OCI-M1 (cell line): Measurements from ENCODE around the gene EGFR.

ENCODE experiments used
- DNase-seq: peaks from one replicate; lab custom pipeline; 2025; lab: John Stamatoyannopoulos, UW

Gene EGFR

DNA sequence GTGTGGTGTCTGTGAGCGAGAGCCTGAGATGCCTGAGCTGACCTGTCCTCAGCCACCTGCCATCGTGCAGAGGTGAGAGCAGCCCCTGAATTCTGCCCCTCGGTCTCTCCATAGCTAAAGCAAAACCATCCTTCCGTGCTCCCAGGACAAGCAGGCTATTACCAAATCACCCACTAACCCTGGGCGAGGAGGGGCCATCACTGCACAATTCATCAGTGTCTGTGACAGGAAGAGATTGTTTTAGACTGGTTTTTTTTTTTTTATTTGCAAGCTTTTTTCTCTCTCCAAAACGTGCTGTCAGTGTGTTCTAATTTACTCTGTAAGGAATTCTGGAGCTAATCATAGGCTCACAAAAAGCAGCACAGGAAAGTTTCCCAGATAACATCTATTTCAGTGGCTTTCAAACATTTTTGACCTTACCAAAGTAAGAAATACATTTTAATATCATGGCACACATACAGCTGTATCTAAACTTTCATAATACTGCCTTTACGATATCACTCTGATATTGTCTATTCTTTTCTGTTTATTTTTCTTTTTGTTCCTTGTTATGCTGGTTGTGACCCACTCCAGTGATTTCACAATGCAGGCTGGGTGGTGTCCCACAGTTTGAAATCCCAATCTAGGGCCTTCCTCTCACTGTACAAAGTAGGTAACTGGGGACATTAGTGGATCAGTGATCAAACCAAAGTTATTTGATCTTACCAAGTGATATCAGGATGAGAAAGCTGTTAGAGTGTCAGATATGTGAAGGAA lies 62.8 kb downstream of the EGFR start:
- no peak for DNase-seq

DNA sequence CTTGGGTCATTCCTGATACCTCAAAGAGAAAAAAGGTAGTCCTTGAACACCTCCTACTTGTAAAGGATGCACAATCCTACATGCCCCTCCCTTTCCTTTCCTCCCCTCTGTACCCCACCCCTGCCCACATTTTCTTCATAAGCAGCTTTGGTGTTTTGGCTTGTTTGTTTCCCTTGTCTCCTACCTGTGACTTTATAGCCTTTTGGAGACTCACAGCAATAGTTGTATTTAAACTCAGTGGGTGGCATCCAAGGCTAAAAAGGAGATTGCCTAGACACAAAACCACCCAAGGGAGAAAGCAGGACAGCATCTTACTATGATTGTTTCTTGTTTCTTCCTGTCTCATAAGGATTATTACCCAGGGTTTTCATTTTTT lies 63.4 kb downstream of the EGFR start:
- no peak for DNase-seq

DNA sequence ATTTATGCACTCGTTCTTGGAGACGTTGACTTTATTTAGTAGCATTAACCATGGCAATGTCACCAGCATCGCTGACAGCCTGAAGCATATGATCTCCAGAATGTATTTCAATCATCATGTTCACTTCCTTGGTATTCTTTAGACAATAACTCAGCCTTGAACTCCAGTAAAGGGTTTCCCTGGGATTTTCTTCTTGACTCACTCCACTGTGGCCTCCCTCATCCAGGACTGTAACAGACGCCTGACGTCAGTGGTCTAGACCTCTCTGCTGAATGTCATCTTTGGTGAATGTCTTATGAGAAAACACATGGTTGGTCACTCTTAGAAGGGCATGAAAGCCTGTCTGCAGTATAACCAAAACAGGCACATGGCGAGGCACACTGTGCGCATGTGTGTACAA lies 64.4 kb downstream of the EGFR start:
- no peak for DNase-seq

DNA sequence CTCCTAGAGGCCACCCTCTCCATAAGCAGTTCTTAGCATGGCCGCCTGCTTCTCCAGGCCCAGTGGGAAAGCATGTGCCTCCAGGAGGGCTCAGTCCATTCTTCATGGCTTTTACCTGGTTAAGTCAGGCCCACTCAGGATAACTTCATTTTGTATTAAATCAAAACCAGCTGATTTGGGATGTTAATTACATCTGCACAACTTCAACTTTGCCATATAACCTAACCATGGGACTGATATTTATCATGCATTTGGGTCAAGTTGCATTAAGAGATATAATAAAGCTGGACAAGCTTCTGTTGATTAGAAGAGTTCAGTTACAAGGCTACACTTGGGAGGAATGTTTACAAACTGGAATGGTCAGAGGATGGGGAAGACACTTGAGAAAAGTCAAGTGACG lies 65.5 kb downstream of the EGFR start:
- no peak for DNase-seq

DNA sequence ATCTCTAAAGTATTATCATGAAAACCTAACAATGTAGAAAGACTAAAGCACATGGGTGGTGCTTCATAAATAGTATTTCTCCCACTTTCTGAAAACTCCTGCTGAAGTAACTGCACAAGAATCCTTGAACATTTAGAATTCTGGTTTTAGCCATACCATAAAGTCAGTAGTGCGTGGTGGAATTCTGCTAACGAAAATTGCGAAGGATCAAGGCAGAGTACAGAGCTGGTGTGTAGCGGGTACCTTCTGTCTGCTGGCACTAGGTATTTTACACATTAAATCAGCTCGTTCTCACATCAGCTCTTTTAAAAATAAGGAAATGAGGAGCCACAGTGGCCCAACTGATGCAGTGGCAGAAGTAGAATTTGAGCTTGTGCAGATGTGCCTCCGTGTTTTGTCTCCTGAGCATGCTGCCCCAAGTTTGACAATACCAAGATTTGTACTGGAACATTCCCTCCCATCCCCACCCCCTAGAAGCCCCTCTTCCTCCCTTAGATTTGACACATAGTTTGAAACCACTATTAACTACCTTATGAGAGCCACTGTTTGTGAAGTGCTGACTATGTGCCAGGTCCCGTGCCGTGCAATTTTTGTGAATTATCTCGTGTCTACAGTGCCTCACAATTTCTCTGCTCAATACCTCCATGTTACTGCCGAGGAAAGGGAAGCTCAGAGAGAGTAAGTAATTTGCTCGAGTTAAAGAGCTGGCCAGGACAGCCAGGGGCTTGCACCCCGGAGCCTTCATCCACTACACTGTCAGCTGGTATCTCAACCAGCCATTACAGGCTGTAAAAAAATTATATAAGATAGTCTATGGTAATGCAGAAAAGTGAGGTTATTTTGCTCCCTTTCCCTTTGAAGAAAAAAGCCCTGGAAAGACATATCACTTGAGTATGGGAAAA lies 66.9 kb downstream of the EGFR start:
- no peak for DNase-seq

DNA sequence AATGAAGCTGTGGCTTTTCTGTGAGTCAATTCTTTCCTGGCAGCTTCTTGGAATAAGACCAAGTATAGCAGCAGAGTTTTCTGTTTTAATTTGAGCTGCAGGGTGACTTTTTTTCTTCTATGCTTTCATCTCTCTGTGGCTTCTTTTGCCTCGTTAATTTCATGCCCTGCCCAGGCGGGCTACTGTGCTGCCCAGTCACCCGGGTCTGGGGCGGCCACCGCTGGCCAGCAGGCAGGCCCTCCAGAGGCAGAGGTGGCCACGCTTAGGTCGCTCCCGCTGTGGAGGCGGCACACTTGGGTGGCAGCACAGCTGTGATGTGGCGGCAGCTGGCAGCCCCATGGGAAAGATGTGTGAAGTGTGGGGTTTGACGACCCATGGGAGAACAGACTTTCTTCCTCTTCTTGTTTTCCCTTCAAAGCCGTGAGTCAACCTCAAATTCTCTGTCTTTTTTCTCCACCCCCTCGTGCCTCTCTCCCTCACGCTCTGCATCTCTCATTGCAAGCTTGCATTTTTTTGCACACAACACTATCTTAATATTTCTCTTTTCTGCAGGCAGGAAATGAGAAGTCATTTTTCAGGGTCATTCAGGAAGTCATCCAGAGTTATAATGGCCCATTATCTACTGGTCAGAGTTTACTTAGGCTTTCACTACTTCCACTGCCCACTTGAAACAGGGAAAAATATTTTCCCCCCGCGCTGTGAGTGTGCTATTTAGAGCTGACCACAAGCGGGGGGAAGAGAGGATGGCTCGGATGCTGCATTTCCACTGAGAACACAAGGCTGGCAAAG lies 67.8 kb downstream of the EGFR start:
- no peak for DNase-seq

DNA sequence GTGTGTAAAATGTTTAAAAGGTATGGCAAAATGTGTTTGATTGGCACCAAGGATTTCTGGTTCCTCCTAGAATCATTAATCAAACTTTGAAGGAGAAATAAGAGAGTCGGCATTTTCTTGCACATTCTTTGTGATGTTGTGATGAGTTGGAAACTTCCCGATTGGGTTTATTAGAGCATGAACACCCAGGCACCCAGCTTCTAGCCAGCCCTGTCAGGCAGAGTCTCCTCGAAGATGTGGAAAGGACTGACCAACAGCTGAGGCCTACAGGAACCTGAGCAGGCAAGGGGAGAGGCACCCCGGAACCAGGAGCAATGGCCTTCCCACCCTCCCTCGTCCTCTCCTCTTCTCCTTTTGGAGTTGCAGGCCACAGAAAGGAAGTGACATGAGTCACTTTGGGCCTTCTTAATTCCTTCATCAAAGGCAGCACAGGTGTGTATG lies 68.7 kb downstream of the EGFR start:
- no peak for DNase-seq

DNA sequence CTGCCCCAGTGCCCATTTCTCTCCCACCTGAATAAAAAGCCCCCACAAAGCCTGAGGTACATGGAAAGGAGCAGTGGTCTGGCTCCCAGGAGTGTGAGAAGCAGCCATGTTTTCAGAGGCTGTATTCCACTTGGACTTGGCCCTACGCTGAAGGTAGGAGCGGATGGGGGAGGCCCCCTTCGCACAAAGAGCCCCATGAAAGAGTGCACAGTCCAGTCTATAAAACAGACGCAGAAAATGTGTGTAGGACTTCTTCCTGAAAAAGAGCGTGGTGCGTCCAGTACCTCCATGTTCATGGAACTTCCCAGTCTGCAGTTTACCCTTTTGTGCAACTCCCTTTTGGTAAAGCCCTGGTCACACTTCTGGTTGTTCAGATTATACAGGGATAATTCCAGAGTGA lies 69.3 kb downstream of the EGFR start:
- DNase-seq = no peak

DNA sequence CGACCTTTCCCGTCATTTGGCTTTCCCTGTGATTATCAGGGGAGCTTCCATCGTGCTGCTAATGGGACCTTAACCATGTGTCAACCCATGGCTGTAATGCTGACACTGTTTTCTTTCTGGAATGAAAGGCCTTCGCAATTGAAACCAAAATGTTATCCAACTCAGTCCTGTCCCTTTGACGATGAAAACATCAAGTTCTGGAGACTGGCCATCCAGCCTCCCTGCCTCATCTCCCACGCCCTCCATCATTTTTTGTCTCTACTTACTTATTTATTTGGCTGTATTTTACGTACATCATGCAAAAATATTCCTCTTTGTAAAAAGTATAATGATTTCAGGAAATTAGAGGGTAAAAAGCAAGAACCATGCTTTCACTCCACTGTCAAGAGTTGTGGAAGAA lies 69.8 kb downstream of the EGFR start:
- no peak for DNase-seq

DNA sequence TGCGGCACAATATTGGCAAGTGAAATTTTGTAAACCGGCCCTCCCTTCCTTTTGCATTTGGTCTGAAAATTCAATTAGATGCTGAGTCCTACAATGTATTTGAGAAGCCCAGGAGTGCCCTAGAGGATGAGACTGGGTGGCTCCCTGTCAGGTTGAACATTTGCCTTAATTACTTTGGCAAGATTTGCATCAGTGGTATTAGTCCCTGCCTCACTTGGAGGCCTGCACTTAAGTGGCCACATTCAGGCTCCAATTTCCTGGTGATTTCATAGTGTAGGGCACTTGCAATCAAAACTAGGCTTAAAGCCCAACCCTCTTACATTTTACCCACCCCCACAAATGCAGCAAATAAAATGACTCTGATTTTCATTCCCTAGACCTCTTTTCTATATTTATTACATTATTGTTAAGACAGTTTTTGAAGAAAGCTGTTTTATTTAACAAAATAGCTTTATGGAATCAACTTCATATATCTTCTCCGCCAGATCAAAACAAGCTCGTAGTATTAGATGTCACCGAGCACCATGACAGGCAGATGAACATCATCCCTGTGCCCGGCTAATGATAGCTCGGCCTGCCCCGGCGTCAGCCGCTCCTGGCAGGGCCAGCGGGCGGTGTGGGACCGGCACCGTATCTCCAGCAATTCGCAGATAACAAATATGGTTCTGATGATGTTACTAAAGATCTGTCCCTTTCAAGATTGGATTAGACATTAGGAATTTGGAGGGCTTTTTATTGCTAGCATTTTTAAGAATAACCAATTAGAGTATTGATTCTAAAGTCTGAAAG lies 73.6 kb downstream of the EGFR start:
- DNase-seq = no peak

DNA sequence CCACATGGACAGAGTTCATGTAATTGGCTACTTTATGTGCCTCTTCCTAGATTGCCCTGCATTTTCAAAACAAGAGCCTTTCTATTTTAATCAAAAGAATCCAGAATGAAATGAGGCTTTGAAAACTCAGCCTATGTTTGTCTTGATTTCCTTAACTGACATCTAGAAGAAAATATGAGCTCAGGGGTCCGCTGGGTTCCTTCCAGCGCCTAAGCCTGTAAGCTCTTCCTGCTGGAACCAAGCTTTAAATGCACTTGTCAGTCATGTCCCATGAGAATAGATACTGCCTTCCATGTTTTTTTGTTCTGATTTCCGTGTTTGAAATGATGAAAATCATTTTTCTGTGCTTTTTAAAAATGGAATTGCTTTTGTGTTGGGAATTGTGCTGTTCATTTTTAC lies 74.2 kb downstream of the EGFR start:
- no peak for DNase-seq

DNA sequence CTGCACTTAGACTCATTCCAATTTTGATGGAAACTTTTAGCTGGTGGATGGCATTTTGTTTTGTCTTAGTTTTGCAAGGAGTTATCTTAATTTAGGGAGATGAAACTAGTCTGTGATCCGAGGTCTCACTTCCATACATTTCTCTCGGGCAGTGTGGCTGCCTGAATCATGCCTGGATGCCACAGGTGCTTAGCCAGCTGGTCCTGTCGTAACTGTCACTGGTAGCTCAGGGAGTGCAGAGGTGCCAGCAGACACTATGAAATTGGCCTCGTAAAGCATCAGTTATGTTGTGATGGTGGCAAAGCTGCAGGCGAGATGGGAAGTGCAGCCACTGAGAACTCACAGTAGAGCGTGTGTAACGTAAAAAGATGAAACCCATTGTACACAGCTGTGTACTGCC lies 74.9 kb downstream of the EGFR start:
- no peak for DNase-seq

DNA sequence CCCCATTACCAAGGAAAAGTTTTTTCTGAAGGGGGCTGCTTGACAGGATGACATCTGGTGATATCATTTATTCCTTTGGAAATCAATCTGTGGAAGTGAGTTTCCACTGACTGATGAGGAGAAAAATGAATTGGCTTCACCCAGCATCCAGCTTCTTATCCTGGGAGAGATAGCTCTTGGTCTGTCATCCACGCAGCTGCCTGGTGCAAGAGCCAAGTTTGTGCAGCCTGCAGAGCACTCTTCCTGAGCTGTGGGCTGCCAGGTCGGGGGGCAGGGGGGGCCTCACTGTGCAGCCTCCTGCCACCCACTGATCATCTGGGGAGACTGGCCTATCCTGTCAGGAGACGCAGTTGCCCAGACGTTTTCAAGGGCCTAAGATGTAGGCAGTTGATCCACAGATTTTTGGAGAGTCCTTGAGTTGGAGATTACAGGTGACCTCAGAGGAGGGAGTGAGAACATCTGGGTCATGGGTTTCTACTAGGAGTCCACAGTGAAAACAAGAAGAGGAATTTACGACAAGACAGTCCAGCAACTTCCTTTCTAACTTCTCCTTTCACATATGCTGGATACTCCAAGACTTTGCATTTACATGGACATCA lies 75.4 kb downstream of the EGFR start:
- no peak for DNase-seq

DNA sequence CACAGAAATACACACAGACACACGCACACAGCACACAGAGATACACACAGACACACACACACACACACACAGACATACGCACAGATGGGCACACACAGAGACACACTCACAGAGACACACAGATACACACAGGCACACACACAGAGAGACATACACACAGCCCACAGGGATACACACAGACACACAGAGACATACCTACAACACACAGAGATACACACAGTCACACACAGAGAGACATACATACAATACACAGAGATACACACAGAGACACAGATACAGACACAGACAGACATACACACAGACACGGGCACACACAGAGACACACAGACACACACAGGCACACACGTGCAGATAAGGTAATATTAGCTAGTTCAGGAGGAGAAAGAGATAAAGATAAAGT lies 76.9 kb downstream of the EGFR start:
- no peak for DNase-seq

DNA sequence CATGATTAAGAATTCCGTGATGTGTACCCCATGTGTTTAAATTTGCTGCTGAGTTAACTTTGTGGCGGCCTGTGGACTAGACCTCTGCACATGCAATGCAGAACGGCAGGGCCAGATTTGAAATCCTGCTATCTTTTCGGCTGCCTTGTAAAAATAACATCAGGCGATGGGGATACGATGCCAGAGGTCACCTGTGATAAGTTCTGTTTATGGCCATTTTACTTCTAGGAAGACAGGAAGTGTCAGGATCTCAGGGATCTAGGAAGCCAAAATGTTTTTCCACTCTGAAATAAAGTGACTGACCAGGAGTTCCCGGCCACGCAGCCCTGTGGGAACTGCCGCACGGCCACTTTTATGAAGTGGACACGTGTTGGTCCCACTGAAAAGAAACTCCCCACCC lies 77.5 kb downstream of the EGFR start:
- no peak for DNase-seq

DNA sequence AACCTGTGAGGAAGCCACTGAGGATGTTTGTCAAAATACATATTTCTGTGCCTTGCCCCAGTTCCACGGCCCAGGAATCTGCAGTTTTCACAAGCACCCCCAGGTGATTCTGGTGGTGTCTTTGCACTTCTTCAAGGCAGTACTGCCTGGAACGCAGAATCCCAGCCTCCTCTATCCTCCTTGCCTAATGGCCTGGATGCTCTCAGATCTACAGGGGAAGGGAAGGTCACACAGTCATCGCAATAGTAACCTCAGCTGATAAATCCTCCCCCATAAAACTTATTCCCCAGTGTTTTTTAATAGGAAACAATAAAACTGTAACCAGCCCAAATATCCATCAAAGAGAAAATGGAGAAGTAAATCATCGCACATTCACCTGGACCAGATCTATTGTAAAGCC lies 78.3 kb downstream of the EGFR start:
- DNase-seq = no peak

DNA sequence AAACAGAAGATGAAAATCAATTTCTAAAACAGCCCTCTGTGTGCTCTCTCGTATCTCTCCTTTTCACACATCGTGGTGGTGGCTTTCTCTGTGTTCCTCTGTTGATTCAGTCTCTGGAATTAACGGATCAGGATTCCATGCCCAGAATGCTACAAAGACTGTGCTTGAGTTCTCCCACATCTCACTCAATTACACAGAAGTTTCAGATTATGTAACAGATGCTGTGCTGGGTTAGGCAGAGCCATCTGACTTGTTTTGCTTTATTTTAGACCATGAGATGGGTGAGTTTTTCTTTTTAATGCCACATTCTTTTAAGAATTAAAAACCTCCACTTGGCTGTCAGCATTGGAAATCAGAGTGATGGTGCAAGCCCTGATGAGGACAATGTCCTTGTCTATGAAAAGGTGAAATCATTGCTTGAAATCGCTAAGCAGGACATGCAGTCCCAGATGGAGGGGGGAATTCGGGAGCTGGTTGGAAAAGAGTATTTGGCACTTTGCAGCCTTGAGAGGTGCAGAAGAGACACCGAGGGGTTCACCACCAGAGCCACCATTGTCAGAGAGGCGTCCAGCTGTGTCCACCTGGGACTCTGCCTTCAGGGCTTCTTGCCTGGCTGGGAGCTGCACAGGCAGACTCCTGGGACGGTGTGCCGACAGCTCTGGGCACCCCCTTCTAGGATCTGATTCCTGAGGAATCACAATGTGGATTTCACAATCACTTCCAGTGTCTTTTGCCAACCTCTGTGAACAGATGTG lies 80.4 kb downstream of the EGFR start:
- no peak for DNase-seq

DNA sequence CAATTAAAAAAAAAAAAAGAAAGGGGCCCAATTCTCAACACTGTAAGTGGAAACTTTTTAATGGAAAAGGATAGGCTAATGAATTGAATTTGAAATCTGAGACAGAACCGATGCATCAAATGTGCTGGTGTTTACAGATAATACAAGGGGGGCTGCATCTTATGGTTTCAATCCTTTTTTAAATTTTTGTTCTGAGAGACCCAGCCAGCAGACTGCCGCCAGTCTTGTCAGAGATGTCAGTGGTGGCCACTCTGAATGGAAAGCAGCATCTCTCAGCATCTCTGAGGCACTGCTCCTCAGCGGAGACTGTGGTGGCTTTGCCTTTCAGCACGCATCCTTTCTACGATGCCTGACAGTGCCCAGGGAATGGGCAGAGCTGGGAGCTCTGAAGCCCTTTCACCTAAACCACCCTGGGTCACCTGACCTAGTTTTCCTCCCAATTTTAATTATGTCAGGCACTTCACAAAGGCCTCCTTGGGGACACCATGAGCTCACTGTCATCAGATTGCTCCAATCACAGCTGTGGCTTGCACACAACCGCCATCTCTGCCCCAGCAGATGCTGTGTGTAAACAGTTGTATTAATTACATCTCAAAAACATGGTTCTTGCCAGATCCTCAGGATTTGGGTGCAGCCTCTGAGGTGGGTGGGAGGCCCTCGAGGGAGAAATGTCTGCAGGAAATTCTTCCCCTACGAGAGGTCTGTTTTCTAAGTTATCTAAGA lies 81.2 kb downstream of the EGFR start:
- no peak for DNase-seq

DNA sequence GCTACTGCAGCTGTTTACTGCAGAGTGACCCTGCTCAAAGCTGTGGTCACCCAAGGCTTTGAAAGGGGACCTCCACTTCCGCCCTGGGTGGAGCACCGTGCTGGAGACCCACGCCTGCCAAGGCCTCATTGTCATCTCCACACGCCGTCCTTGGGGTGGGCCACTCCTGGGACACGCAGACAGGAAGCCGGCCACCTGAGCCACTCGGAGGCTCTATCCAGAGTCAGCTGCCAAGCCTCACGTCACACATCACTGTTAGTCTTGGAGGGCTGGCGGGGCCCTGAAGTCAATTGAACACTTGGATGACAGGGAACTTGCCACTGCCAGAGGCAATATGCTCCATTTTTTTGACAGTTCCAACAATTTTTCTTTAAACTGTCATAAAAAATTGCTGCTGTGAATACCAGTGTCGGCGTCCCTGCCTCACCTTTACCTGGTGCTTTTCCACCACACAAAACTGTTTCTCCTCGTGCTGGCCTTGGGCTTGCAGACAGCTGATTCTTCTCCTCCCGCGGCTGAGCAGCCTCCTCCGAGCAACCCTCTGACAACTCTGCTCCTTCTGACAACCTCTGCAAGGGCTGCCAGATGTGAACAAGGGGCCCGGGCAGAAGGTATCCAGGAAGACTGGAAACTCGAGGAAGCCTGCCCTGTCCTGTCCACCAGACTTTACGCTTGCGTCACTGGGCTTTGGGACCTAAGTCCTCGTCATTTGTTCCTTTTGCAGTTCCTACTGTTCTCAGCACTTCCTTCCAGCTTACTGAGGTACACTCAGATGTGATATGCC lies 81.9 kb downstream of the EGFR start:
- DNase-seq = no peak
